ENCODE measurements around the gene IRAK1.
"Not testable (repeated sequence)": the region's sequence is repeated elsewhere in the genome, so short reads cannot be mapped to it uniquely, and the experiment has no call there.

IRAK1 gene

DNA sequence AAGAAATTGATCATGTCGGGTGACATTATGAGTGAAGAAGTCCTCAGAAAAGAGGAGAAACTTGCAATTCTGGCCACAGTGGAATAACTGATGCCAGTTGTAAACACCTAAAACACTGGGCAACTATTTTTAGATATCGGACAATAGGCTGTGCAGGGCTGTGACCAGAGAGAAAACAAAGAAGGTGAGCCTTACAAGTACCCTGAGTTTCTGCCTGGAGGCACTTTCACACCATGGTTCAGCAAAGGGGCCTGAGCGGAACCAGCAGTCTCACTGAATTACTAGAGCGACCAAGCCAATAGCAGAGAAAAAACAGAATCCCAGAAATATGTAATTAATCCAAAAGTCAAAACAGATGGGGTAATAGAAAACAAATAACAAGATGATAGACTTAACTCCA, 11.2 kb downstream of the IRAK1 start:
- no peak overlapping the region for H3K9ac ChIP-seq (ENCODE audit: low read length)
- no peaks in the 10 kb centered on the region for H3K36me3 ChIP-seq (ENCODE audit: insufficient read depth, low read length)
- H3K27me3 ChIP-seq (ENCODE audit: control insufficient read depth in 1 of 2, insufficient read depth in 2 of 2, low read length in 2 of 2), result no peaks in the 10 kb centered on the region
- H3K4me1 ChIP-seq (ENCODE audit: insufficient read depth, low read length), result no peaks in the 10 kb centered on the region
- H3K27ac ChIP-seq (ENCODE audit: low read depth, low read length), result no peak overlapping the region
- no peaks in the 10 kb centered on the region for H3K9me3 ChIP-seq (ENCODE audit: low read length)
- H3K4me3 ChIP-seq (ENCODE audit: low read depth in 1 of 2, low read length in 2 of 2), result no peak overlapping the region

DNA sequence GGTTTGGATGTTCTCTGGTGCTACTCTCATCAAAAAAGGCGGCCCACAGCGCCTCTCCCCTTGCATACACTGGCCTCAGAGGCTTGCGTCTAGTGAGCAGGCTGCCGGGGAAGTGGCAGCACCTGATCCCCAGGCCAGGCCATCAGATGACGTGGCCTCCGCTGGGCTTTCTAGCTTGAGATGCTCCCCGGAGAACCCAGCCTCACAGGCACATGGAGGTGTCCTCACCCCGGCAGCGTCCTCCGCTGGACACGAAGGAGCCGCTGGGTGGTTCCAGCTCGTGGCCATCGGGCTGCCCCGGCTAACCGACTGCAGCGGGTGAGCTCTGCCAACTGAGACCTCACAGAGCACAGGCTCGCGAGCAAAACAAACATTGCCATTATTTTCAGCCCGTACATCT, 12.8 kb downstream of the IRAK1 start:
- Histone ChIP-seq H3K27me3 (ENCODE audit: control insufficient read depth in 1 of 2, insufficient read depth in 2 of 2, low read length in 2 of 2) (no peaks in the 10 kb centered on the region), H3K9me3 (ENCODE audit: low read length) (no peaks in the 10 kb centered on the region), H3K4me1 (ENCODE audit: insufficient read depth, low read length) (no peaks in the 10 kb centered on the region), H3K9ac (ENCODE audit: low read length) (no peak overlapping the region), H3K36me3 (ENCODE audit: insufficient read depth, low read length) (no peaks in the 10 kb centered on the region), H3K4me3 (ENCODE audit: low read depth in 1 of 2, low read length in 2 of 2) (no peak overlapping the region), H3K27ac (ENCODE audit: low read depth, low read length) (no peak overlapping the region)

DNA sequence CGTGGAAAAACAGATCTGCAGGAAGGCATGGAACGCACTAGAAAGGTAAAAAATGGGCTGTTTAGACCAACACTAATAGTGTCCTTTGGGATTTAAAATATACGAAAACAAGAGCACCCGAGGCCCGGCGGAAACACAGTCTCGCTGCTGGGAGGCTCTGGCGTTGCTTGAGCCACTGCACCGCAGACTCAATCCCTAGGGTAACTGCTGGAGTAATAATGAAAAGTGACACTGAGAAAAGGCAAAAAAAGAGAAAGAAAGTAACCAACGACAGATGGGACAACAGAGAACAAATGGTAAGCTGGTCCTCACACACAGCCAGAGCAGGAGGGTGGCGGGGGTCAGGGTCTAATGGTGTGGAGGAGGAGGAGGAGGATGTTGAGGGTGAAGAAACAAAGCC, 15.4 kb downstream of the IRAK1 start:
- Histone ChIP-seq H3K27ac (ENCODE audit: low read depth, low read length) (no peak overlapping the region), H3K9ac (ENCODE audit: low read length) (no peak overlapping the region), H3K27me3 (ENCODE audit: control insufficient read depth in 1 of 2, insufficient read depth in 2 of 2, low read length in 2 of 2) (no peaks in the 10 kb centered on the region), H3K9me3 (ENCODE audit: low read length) (no peaks in the 10 kb centered on the region), H3K36me3 (ENCODE audit: insufficient read depth, low read length) (no peaks in the 10 kb centered on the region), H3K4me1 (ENCODE audit: insufficient read depth, low read length) (no peaks in the 10 kb centered on the region), H3K4me3 (ENCODE audit: low read depth in 1 of 2, low read length in 2 of 2) (no peak overlapping the region)

- H3K9me3 ChIP-seq (ENCODE audit: low read length), result no peaks in the 10 kb centered on the region
- no peaks in the 10 kb centered on the region for H3K36me3 ChIP-seq (ENCODE audit: insufficient read depth, low read length)
- no peaks in the 10 kb centered on the region for H3K4me1 ChIP-seq (ENCODE audit: insufficient read depth, low read length)
- H3K27me3 ChIP-seq (ENCODE audit: control insufficient read depth in 1 of 2, insufficient read depth in 2 of 2, low read length in 2 of 2), result no peaks in the 10 kb centered on the region
- H3K4me3 ChIP-seq (ENCODE audit: low read depth in 1 of 2, low read length in 2 of 2), result no peak overlapping the region
- no peak overlapping the region for H3K27ac ChIP-seq (ENCODE audit: low read depth, low read length)
- no peak overlapping the region for H3K9ac ChIP-seq (ENCODE audit: low read length)
Observed at GRCh38 chrX:154002215-154002719, 17.4 kb downstream of the IRAK1 start.

DNA sequence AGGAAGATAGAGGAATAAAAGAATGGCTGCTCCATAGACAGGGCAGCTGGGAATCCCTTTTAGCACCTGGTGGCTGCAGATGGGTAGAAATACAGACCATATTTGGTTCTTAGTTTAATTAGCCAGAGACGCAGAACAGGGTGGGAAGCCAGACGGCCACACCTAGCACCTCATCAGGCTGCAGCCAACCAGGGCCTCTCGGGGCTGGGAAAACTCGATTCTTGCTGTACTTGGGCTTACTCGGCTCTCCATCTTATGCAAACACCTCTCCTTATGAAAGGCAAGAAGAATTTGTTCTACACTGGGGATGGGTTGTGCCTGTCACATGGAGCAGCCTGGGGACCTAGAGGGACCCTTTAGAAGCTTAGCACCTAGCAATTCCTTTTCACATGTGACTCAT, 19.7 kb downstream of the IRAK1 start:
- Histone ChIP-seq H3K27me3 (ENCODE audit: control insufficient read depth in 1 of 2, insufficient read depth in 2 of 2, low read length in 2 of 2) (peaks cover 0 to 7% of the 10 kb centered on the region in 2 donors), H3K9ac (ENCODE audit: low read length) (no peak overlapping the region), H3K4me1 (ENCODE audit: insufficient read depth, low read length) (no peaks in the 10 kb centered on the region), H3K27ac (ENCODE audit: low read depth, low read length) (no peak overlapping the region), H3K36me3 (ENCODE audit: insufficient read depth, low read length) (no peaks in the 10 kb centered on the region), H3K9me3 (ENCODE audit: low read length) (no peaks in the 10 kb centered on the region), H3K4me3 (ENCODE audit: low read depth in 1 of 2, low read length in 2 of 2) (no peak overlapping the region)

DNA sequence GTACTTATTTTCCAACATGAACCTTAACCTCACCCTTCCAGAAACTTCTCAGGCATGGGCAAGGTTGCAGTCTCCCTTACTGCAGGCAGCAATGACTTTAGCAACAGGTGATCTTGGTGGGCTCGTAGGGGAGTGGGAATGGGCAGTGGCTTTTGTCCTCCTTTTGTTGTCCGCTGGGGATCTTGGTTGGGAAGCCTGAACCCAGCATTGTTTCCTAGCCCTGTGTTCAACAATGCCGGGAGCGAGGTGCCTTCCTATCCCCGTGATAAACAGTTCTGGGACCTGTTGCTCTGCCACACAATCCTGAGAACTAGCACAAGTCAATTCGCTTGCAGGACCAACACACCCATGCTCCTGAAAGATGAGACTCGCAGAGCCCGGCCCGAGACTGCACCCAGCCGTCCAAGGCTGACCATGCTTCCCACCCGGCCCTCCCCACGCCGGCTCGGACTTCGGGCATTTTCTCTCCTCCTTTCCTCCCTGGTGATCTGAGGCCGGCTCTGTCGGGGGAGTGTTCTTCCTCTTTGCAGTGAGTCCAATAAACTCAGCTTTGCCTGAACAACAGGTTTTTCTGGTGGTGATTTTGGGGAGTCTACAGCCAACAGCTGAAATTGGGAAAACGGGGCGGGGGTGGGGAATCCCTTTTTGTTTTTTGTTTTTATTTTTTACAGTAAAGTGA, 20.2 kb downstream of the IRAK1 start:
- H3K36me3 ChIP-seq (ENCODE audit: insufficient read depth, low read length), result no peaks in the 10 kb centered on the region
- H3K9ac ChIP-seq (ENCODE audit: low read length), result no peak overlapping the region
- H3K9me3 ChIP-seq (ENCODE audit: low read length), result no peaks in the 10 kb centered on the region
- no peak overlapping the region for H3K27ac ChIP-seq (ENCODE audit: low read depth, low read length)
- H3K4me1 ChIP-seq (ENCODE audit: insufficient read depth, low read length), result no peaks in the 10 kb centered on the region
- peaks cover 0 to 7% of the 10 kb centered on the region in 2 donors for H3K27me3 ChIP-seq (ENCODE audit: control insufficient read depth in 1 of 2, insufficient read depth in 2 of 2, low read length in 2 of 2)
- no peak overlapping the region for H3K4me3 ChIP-seq (ENCODE audit: low read depth in 1 of 2, low read length in 2 of 2)

DNA sequence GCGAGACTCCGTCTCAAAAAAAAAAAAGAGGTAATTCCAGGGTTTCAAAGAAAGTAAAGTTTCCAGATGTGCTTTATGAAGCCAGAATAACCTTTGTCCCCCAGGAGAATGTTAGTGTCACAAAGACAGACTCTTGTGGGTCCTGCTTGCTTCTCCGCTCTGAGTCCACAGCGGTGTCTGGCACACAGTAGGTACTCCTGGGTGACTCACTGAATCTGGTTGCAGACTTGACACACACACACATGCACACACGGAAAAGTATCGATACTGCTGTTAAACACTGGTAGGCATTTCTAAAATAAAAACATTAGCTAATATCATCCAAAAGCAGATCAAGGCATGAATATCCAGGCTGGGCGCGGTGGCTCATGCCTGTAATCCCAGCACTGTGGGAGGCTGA, 24.2 kb downstream of the IRAK1 start:
- Histone ChIP-seq H3K9ac (ENCODE audit: low read length) (no peak overlapping the region), H3K4me3 (ENCODE audit: low read depth in 1 of 2, low read length in 2 of 2) (no peak overlapping the region), H3K27me3 (ENCODE audit: control insufficient read depth in 1 of 2, insufficient read depth in 2 of 2, low read length in 2 of 2) (peaks cover 0 to 19% of the 10 kb centered on the region in 2 donors), H3K9me3 (ENCODE audit: low read length) (no peaks in the 10 kb centered on the region), H3K27ac (ENCODE audit: low read depth, low read length) (no peak overlapping the region), H3K4me1 (ENCODE audit: insufficient read depth, low read length) (no peaks in the 10 kb centered on the region), H3K36me3 (ENCODE audit: insufficient read depth, low read length) (no peaks in the 10 kb centered on the region)

DNA sequence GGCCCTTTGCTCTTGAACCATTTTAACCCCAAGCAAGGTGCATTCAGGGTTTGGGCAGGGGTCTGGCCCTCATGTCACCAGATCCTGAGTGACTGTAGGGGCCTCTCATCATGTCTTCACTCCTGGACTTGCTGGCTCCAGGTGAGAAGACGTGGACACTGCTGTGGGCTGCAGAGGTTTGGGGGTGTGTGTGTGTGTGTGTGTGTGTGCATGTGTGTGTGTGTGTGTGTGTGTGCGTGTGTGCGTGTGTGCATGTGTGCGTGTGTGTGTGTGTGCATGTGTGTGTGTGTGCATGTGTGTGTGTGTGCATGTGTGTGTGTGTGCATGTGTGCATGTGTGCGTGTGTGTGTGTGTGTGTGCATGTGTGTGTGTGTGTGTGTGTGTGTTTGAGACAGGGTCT, 25.3 kb downstream of the IRAK1 start:
- H3K27me3 ChIP-seq (ENCODE audit: control insufficient read depth in 1 of 2, insufficient read depth in 2 of 2, low read length in 2 of 2), result peaks cover 0 to 19% of the 10 kb centered on the region in 2 donors
- H3K4me3 ChIP-seq (ENCODE audit: low read depth in 1 of 2, low read length in 2 of 2); H3K4me1 ChIP-seq (ENCODE audit: insufficient read depth, low read length); H3K36me3 ChIP-seq (ENCODE audit: insufficient read depth, low read length); H3K9ac ChIP-seq (ENCODE audit: low read length); H3K27ac ChIP-seq (ENCODE audit: low read depth, low read length); H3K9me3 ChIP-seq (ENCODE audit: low read length): not testable (repeated sequence)

GRCh38 chrX:153993978-153994377, 25.7 kb downstream of the IRAK1 start:
- H3K4me3 ChIP-seq (ENCODE audit: low read depth in 1 of 2, low read length in 2 of 2), result no peak overlapping the region
- no peak overlapping the region for H3K9ac ChIP-seq (ENCODE audit: low read length)
- H3K36me3 ChIP-seq (ENCODE audit: insufficient read depth, low read length), result no peaks in the 10 kb centered on the region
- H3K4me1 ChIP-seq (ENCODE audit: insufficient read depth, low read length), result no peaks in the 10 kb centered on the region
- no peak overlapping the region for H3K27ac ChIP-seq (ENCODE audit: low read depth, low read length)
- no peaks in the 10 kb centered on the region for H3K9me3 ChIP-seq (ENCODE audit: low read length)
- H3K27me3 ChIP-seq (ENCODE audit: control insufficient read depth in 1 of 2, insufficient read depth in 2 of 2, low read length in 2 of 2), result peaks cover 0 to 19% of the 10 kb centered on the region in 2 donors

- H3K4me1 ChIP-seq (ENCODE audit: insufficient read depth, low read length), result no peaks in the 10 kb centered on the region
- H3K4me3 ChIP-seq (ENCODE audit: low read depth in 1 of 2, low read length in 2 of 2), result no peak overlapping the region
- no peaks in the 10 kb centered on the region for H3K9me3 ChIP-seq (ENCODE audit: low read length)
- peaks cover 0 to 19% of the 10 kb centered on the region in 2 donors for H3K27me3 ChIP-seq (ENCODE audit: control insufficient read depth in 1 of 2, insufficient read depth in 2 of 2, low read length in 2 of 2)
- H3K27ac ChIP-seq (ENCODE audit: low read depth, low read length), result no peak overlapping the region
- no peaks in the 10 kb centered on the region for H3K36me3 ChIP-seq (ENCODE audit: insufficient read depth, low read length)
- H3K9ac ChIP-seq (ENCODE audit: low read length), result no peak overlapping the region
Observed at GRCh38 chrX:153993079-153993478, 26.6 kb downstream of the IRAK1 start.

GRCh38 chrX:153992180-153992579, 27.5 kb downstream of the IRAK1 start:
- Histone ChIP-seq H3K4me3 (ENCODE audit: low read depth in 1 of 2, low read length in 2 of 2) (no peak overlapping the region), H3K4me1 (ENCODE audit: insufficient read depth, low read length) (no peaks in the 10 kb centered on the region), H3K36me3 (ENCODE audit: insufficient read depth, low read length) (no peaks in the 10 kb centered on the region), H3K27ac (ENCODE audit: low read depth, low read length) (no peak overlapping the region), H3K9me3 (ENCODE audit: low read length) (no peaks in the 10 kb centered on the region), H3K9ac (ENCODE audit: low read length) (no peak overlapping the region), H3K27me3 (ENCODE audit: control insufficient read depth in 1 of 2, insufficient read depth in 2 of 2, low read length in 2 of 2) (peaks cover 0 to 19% of the 10 kb centered on the region in 2 donors)

GRCh38 chrX:153991013-153991580, 28.6 kb downstream of the IRAK1 start:
- no peaks in the 10 kb centered on the region for H3K36me3 ChIP-seq (ENCODE audit: insufficient read depth, low read length)
- H3K27ac ChIP-seq (ENCODE audit: low read depth, low read length), result no peak overlapping the region
- no peaks in the 10 kb centered on the region for H3K9me3 ChIP-seq (ENCODE audit: low read length)
- no peak overlapping the region for H3K9ac ChIP-seq (ENCODE audit: low read length)
- H3K4me3 ChIP-seq (ENCODE audit: low read depth in 1 of 2, low read length in 2 of 2), result no peak overlapping the region
- H3K27me3 ChIP-seq (ENCODE audit: control insufficient read depth in 1 of 2, insufficient read depth in 2 of 2, low read length in 2 of 2), result peaks cover 0 to 12% of the 10 kb centered on the region in 2 donors
- no peaks in the 10 kb centered on the region for H3K4me1 ChIP-seq (ENCODE audit: insufficient read depth, low read length)
